ENCODE data around the gene DHX29.

DNA sequence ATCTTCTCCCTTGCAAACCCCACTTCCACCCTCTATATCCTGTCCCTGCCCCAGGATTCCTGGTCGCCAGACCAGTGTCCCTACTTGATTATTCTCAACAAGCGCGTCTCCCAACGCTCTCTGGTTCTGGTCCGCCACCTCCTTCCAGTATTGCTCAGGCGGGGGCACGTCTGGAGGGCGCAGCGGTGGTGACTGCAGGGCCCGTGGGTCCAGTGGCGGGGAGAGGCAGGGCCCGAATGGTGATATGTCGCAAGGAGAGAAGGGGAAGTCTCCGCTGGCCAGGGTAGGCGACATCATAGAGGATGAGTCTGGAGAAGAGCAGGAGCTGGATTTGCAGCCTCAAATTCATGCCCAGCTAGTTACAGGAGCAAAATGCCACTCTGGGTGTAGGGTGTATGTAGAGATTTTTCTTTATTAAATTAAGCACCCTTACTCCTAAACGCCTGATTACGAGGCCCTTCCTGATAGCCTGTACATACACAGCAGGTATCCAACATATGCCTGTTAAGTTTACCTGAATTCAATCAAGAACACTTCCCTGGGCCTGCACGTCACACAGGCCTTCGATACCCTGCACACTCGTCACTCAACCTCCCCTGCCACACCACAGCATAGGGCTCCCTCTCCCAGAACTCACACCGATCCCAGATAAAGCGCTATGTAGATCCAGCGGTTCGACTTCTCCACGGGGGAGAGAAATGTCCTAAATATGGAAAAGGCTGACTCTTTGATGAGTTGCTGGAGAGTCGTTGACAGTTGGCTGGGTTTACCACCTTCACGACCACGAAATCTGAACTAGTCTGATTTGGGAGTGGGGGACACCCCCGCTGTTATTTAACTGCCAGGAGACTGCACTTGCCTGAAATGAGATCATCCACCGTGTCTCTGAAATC, 85.2 kb downstream of the DHX29 start:
- TF ChIP-seq CTCF (IDR thresholded peaks at IDR 0.05) (no peak), EZH2 (IDR thresholded peaks at IDR 0.05; ENCODE audit: borderline replicate concordance, insufficient read depth, low read depth, low read length, poor library complexity, severe bottlenecking) (no peak)
